Heart right ventricle (tissue), 16 donors: ENCODE results near the gene C16orf87. TPM values are rescaled to one million over a fixed set of nuclear protein-coding genes. Genes with fewer than 3 reads are reported as not detected.
A peak's percentile ranks its signal among the peaks of the same experiment; 100 is the strongest.

Experiments used
- ATAC-seq, 8 donors: fragments of 200-7000 bp; cut with Tn5 transposase; one replicate each; pipeline ENCODE4 v1.9.1; 2020; ENCODE audit warnings: mild to moderate bottlenecking in 8 of 8, moderate library complexity in 8 of 8, moderate number of reproducible peaks in 1 of 8
- DNase-seq, 2 donors: peaks; one replicate each; pipeline ENCODE4 v3.0.0-alpha.2; 2020
- H3K27ac ChIP-seq, 10 donors: fragments of 200-600 bp; sonication (generic) in 2 of 10; one replicate each; pipeline versions ENCODE4 v1.5.0 to v1.8.0; 2020 to 2022; ENCODE audit warnings: mild to moderate bottlenecking in 3 of 10
- H3K27me3 ChIP-seq, 7 donors: fragments of 200-600 bp; one replicate each; pipeline ENCODE4 v1.8.0; 2021 to 2022; ENCODE audit warnings: mild to moderate bottlenecking in 2 of 7
- H3K36me3 ChIP-seq, 9 donors: fragments of 200-600 bp; sonication (generic) in 1 of 9; one replicate each; pipeline versions ENCODE4 v1.5.0 to v1.8.0; 2020 to 2022; ENCODE audit warnings: mild to moderate bottlenecking in 2 of 9
- H3K4me1 ChIP-seq, 9 donors: fragments of 200-600 bp; sonication (generic) in 1 of 9; one replicate each; pipeline versions ENCODE4 v1.5.0 to v1.8.0; 2020 to 2022; ENCODE audit warnings: mild to moderate bottlenecking in 4 of 9
- H3K4me3 ChIP-seq, 10 donors: fragments of 200-600 bp; sonication (generic) in 2 of 10; one replicate each; pipeline versions ENCODE4 v1.5.0 to v1.8.0; 2020 to 2022; ENCODE audit warnings: mild to moderate bottlenecking in 7 of 10, moderate library complexity in 2 of 10
- H3K9me3 ChIP-seq, 11 donors: fragments of 200-600 bp in 10 of 11; sonication (generic) in 2 of 11; one replicate each; pipeline versions ENCODE4 v1.5.0 to v1.8.0; 2013 to 2022; ENCODE audit warnings: mild to moderate bottlenecking in 2 of 11, control low read depth in 1 of 11, moderate library complexity in 1 of 11
- CTCF ChIP-seq, 9 donors: fragments of 200-600 bp; sonication (generic) in 2 of 9; IDR thresholded peaks; one replicate each; pipeline versions ENCODE4 v1.5.0 to v1.8.0; 2021 to 2022; ENCODE audit warnings: antibody characterized with exemption in 9 of 9, mild to moderate bottlenecking in 5 of 9, moderate library complexity in 1 of 9
- WGBS, 2 donors: extraction: QIAGEN DNeasy Blood & Tissue Kit; methylation state at CpG; one replicate each; pipeline ENCODE4 v1.1.7; 2013; ENCODE audit warnings: inconsistent platforms in 1 of 2; 5-methylcytosine and 5-hydroxymethylcytosine counted together
- intact Hi-C, 10 donors: fragments of 100-400 bp; cut with DNase I; formaldehyde crosslinking; loops; one replicate each; pipeline versions ENCODE4 v1.11.1 to v1.14.2; 2022
- polyA plus RNA-seq, 2 donors: library from polyadenylated mRNA; stranded (reverse); fragments of 200-250 nt; gene quantifications; one replicate each; pipeline ENCODE4 v1.2.3, GENCODE V29; 2013
- total RNA-seq, 10 donors: library from RNA; stranded (reverse); fragmentation: NEBNext Ultra II Directional in 3 of 10; extraction: Animal tissue kit (Norgen Biotek cat#: 25700) in 3 of 10; gene quantifications; one replicate each; pipeline versions ENCODE4 v1.2.1 to v1.2.4, GENCODE V29; 2021 to 2023
- donor health status: Arrhythmogenic right ventricular cardiomyopathy.
- donor health status: ischemic (EF 13 %, LVEDD 7.1; RV severe dilation, severe dysfunction).
- donor health status: healthy with polysubstance abuse.
- donor health status: DM: no; HTN: yes; CAD: no.
- donor health status: DM: no; HTN: no; CAD: no.
- donor health status: ischemic (EF 25% LVEDD 6.9; RV normal size, moderate dysfunction).
- donor health status: ischemic (EF 25% LVEDD 5.7; RV mildly dilated, moderate dysfunction).
- donor health status: healthy.
- donor health status: DM: yes; HTN: yes; CAD: no.
- donor health status: Ischemic cardiomyopathy.
- donor health status: ischemic (EF 35%, LVEDD 5.7; RV mildly dilated, moderate dysfunction).
- donor health status: nonischemic (EF 11% LVEDD 7.7; RV severe dilation, severe dysfunction).
- donor health status: DM: yes; HTN: yes; CAD: no.
- donor health status: PGD.
- donor health status: ischemic (EF 29% LVEDD 5.4; RV normal size, mild dysfunction).
- donor health status: nonischemic (EF 23%, LVEDD 6.1; RV moderate dilation, normal function).

The C16orf87 gene
- total and polyA plus RNA-seq, 12 donors = 3.1 to 17.8 (median 12.0) TPM

- WGBS, 2 donors = 42 to 48% methylated on average over 6 of the region's 6 CpGs
- intact Hi-C loops = loop anchor here in 4 of 10 donors (5.0 to 10.0 kb wide), 3 partner anchors 70 to 1310 kb away; no protein-coding TSS in a partner anchor
Observed at GRCh38 chr16:46857368-46857945, 26.5 kb upstream of the C16orf87 start.

GRCh38 chr16:46855389-46855788 lies 24.4 kb upstream of the C16orf87 start:
- no peaks in the 10 kb centered on the region for H3K9me3 ChIP-seq
- H3K4me3 ChIP-seq = no peak overlapping the region
- no peak for DNase-seq
- no peak for TF ChIP-seq CTCF (IDR thresholded peaks at IDR 0.05)
- ATAC-seq = no peak
- no peaks in the 10 kb centered on the region for H3K4me1 ChIP-seq
- intact Hi-C loops = loop anchor here in 6 of 10 donors (2.0 to 10.0 kb wide), 5 partner anchors 51 to 1312 kb away; no protein-coding TSS in a partner anchor
- H3K27ac ChIP-seq = no peak overlapping the region
- no peaks in the 10 kb centered on the region for H3K36me3 ChIP-seq
- H3K27me3 ChIP-seq = no peaks in the 10 kb centered on the region
- WGBS, 2 donors = 68 to 74% methylated on average over 4 of the region's 4 CpGs

More at GRCh38 chr16:46857368-46857945, 26.5 kb upstream of the C16orf87 start:
- Histone ChIP-seq H3K27me3 (no peaks in the 10 kb centered on the region), H3K36me3 (no peaks in the 10 kb centered on the region), H3K4me3 (no peak overlapping the region), H3K9me3 (no peaks in the 10 kb centered on the region), H3K4me1 (no peaks in the 10 kb centered on the region), H3K27ac (no peak overlapping the region)
- peak in 7 of 9 donors; percentile 27 to 46 (median 43) for TF ChIP-seq CTCF (IDR thresholded peaks at IDR 0.05)
- no peak for DNase-seq
- peak in 6 of 8 donors; percentile 45 to 75 (median 62) for ATAC-seq

- no peaks in the 10 kb centered on the region for H3K27me3 ChIP-seq
- 94% methylated on average over 2 of the region's 2 CpGs for WGBS, 2 donors
- intact Hi-C loops = loop anchor here (1.0 to 10.0 kb wide), 9 partner anchors 52 to 1312 kb away; no protein-coding TSS in a partner anchor
- no peak overlapping the region for H3K4me3 ChIP-seq
- no peaks in the 10 kb centered on the region for H3K9me3 ChIP-seq
- no peak for DNase-seq
- no peaks in the 10 kb centered on the region for H3K36me3 ChIP-seq
- TF ChIP-seq CTCF (IDR thresholded peaks at IDR 0.05) = no peak
- no peaks in the 10 kb centered on the region for H3K4me1 ChIP-seq
- H3K27ac ChIP-seq = no peak overlapping the region
- no peak for ATAC-seq
Observed at GRCh38 chr16:46854846-46855245, 23.9 kb upstream of the C16orf87 start.

- intact Hi-C loops = loop anchor here (1.0 to 10.0 kb wide), 8 partner anchors 53 to 1311 kb away; no protein-coding TSS in a partner anchor
- TF ChIP-seq CTCF (IDR thresholded peaks at IDR 0.05) = peak; percentile 68 to 88 (median 82)
- Histone ChIP-seq H3K9me3 (no peaks in the 10 kb centered on the region), H3K27me3 (no peaks in the 10 kb centered on the region), H3K36me3 (no peaks in the 10 kb centered on the region), H3K4me1 (no peaks in the 10 kb centered on the region), H3K27ac (no peak overlapping the region), H3K4me3 (no peak overlapping the region)
- peak; percentile 74 to 76 for DNase-seq
- ATAC-seq = peak; percentile 65 to 85 (median 81)
- 21 to 23% methylated on average over 5 of the region's 5 CpGs for WGBS, 2 donors
Observed at GRCh38 chr16:46853713-46854443, 22.9 kb upstream of the C16orf87 start.
